ENCODE data around the gene USP38.
"Not testable (repeated sequence)": the region's sequence is repeated elsewhere in the genome, so short reads cannot be mapped to it uniquely, and the experiment has no call there.

USP38 gene

GRCh38 chr4:143262838-143263237 is 78.1 kb downstream of the USP38 start:
- intact Hi-C loops (cut with DNase I; ENCODE audit: low total_unique reads), result no loop called here
- no peak overlapping the region for H3K4me3 ChIP-seq
- H3K9me3 ChIP-seq, result peaks cover 0 to 5% (median 0%) of the 10 kb centered on the region in 3 donors
- no peaks in the 10 kb centered on the region for H3K36me3 ChIP-seq
- no peaks in the 10 kb centered on the region for H3K27me3 ChIP-seq
- no peak for TF ChIP-seq CTCF (IDR thresholded peaks at IDR 0.05)
- H3K4me1 ChIP-seq, result no peaks in the 10 kb centered on the region
- no peak overlapping the region for H3K27ac ChIP-seq
- DNase-seq, result no peak

- H3K36me3 ChIP-seq; H3K4me3 ChIP-seq; DNase-seq; H3K27me3 ChIP-seq; intact Hi-C loops (cut with DNase I; ENCODE audit: low total_unique reads); H3K9me3 ChIP-seq; H3K4me1 ChIP-seq; H3K27ac ChIP-seq: not testable (repeated sequence)
These were observed 83.0 kb downstream of the USP38 start for GRCh38 chr4:143267690-143268089.

- peaks cover 0 to 8% (median 0%) of the 10 kb centered on the region in 3 donors for H3K9me3 ChIP-seq
- no peaks in the 10 kb centered on the region for H3K36me3 ChIP-seq
- H3K27me3 ChIP-seq, result no peaks in the 10 kb centered on the region
- no peak overlapping the region for H3K4me3 ChIP-seq
- H3K27ac ChIP-seq, result no peak overlapping the region
- no peak for TF ChIP-seq CTCF (IDR thresholded peaks at IDR 0.05)
- no peaks in the 10 kb centered on the region for H3K4me1 ChIP-seq
- intact Hi-C loops (cut with DNase I; ENCODE audit: low total_unique reads), result no loop called here
- DNase-seq, result no peak
These were observed 85.6 kb downstream of the USP38 start for GRCh38 chr4:143270256-143270838.
